Activated CD4-positive, alpha-beta memory T cell treated with anti-CD3 and anti-CD28 coated beads, Interleukin-2, amount 10 ng/mL, durations not matched to agents 7 days and 5 days (primary cell): ENCODE results near the gene MAP6. TPM values are rescaled to one million over a fixed set of nuclear protein-coding genes. Genes with fewer than 3 reads are reported as not detected.

Experiments
- CTCF ChIA-PET: fragments of 350-600 bp; sonication (Branson Sonifier 250); formaldehyde crosslinking; loops from one replicate; lab custom pipeline; 2021; ENCODE audit warnings: antibody characterized with exemption, inconsistent platforms; lab: Charles Lee
- POLR2A ChIA-PET: fragments of 350-600 bp; sonication (Branson Sonifier 250); formaldehyde crosslinking; loops from one replicate; lab custom pipeline; 2021; ENCODE audit warnings: antibody characterized with exemption; lab: Charles Lee
- DNase-seq: peaks from one replicate; pipeline ENCODE4 v3.0.0-alpha.2; 2020
- H3K27ac Mint-ChIP-seq: one replicate; pipeline ENCODE4 v1.8.0; 2021; ENCODE audit warnings: mild to moderate bottlenecking, mixed read lengths
- H3K27me3 Mint-ChIP-seq: one replicate; pipeline ENCODE4 v1.8.0; 2021; ENCODE audit warnings: mixed read lengths
- H3K36me3 Mint-ChIP-seq: one replicate; pipeline ENCODE4 v1.8.0; 2021; ENCODE audit warnings: low read depth, mixed read lengths
- H3K4me1 Mint-ChIP-seq: one replicate; pipeline ENCODE4 v1.8.0; 2021; ENCODE audit warnings: mixed read lengths
- H3K4me3 Mint-ChIP-seq: one replicate; pipeline ENCODE4 v1.8.0; 2021; ENCODE audit warnings: mild to moderate bottlenecking, mixed read lengths
- H3K9me3 Mint-ChIP-seq: one replicate; pipeline ENCODE4 v1.8.0; 2021; ENCODE audit warnings: mixed read lengths
- total RNA-seq, 2 experiments: library from RNA; stranded (reverse); gene quantifications; one replicate each; pipeline ENCODE4 v1.2.3, GENCODE V29; 2021

MAP6 gene
- total RNA-seq, 2 experiments from 2014 or later = 1.5 to 1.6 TPM

DNA sequence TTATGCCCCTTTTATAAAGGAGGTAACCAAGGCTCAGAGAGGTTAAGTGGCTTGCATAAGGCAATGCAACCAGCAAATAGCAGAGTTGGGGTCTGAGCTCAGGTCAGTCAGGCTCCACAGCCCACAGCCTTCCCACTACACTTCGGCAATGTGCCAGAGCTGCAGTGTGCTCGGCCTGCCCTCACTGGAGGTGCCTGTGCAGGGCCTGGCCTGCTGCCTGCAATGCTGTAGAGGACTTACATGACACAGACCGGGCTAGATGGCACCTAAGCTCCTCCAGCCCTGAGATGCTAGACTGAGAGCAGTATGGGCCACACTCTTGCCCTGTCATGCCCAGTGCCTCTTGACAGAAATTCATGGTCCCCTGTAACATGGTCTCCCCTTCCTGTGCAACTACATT lies 57.0 kb downstream of the MAP6 start:
- no peaks in the 10 kb centered on the region for H3K9me3 Mint-ChIP-seq
- ChIA-PET POLR2A (no interaction called here), CTCF (interaction anchor here (1.0 kb wide), 1 partner anchor 14 kb away, joined by 5 read pairs; no protein-coding TSS in a partner anchor)
- no peak for DNase-seq
- H3K27me3 Mint-ChIP-seq = peaks cover 10% of the 10 kb centered on the region
- H3K27ac Mint-ChIP-seq = no peak overlapping the region
- H3K4me3 Mint-ChIP-seq = no peak overlapping the region
- H3K4me1 Mint-ChIP-seq = no peaks in the 10 kb centered on the region
- no peaks in the 10 kb centered on the region for H3K36me3 Mint-ChIP-seq

DNA sequence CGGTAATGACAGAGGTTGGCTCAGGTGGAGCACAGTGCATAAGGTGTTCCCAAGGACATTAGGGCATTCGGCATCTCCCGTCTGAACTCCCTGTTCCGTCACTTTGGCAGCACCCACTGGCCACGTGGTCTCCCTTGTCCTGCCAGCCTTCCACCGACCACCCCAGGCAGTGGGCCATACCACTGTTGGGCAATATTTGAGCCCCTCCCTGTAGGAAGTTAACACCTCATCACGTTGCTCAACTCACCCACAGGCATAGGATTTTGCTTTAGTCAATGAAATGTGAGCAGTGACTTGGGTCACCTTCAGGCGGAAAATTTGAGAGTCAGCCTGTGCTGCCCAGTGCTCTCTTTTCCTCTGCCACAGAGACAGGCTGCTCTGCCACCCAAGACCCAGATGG lies 62.7 kb downstream of the MAP6 start:
- no peaks in the 10 kb centered on the region for H3K36me3 Mint-ChIP-seq
- ChIA-PET POLR2A (no interaction called here), CTCF (no interaction called here)
- no peaks in the 10 kb centered on the region for H3K9me3 Mint-ChIP-seq
- H3K4me1 Mint-ChIP-seq = peaks cover 2% of the 10 kb centered on the region
- no peak overlapping the region for H3K4me3 Mint-ChIP-seq
- H3K27ac Mint-ChIP-seq = no peak overlapping the region
- no peak for DNase-seq
- peaks cover 29% of the 10 kb centered on the region for H3K27me3 Mint-ChIP-seq

DNA sequence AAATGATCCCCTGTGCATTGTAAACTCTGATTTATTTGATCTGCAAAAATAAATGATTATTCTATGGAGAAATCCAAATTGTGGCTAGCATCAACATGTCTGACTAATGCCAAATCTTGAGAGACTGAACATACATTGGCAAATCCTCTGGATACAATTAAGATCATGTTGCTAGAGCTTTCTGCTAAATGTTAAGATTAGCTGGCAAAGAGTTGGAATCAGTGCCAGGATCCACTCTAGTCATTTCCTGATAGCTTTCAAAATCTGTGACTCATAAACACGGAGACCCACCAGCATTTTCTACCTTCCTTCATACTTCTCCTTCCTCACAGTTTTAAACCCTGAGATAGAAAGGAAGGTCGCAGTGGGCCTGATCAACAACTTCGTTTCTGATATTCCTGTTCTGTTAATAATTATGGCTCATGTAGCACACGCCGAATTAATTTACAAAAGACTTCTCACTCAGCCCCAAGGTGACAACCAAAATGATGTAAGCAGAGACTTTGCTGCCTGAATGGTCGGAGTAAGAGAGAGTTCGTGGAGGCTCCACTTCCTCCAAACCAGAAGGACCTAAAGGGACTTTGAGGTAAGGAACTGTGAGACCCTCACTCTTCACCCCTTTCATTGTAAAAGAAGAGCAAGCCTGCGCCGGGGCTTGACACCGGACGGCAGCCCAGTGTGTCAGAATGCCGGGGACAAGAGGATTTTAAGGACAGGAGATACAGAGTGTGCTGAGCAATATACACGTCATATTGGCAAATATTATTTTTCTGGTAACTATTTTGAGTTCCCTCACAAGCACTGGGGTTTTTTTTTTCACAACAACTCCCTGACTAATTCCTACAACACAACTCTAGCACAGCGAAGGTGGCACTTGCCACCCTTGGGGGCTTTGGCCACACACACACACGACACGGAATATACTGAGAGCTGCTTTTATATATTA lies 64.8 kb downstream of the MAP6 start:
- Mint-ChIP-seq H3K27me3 (peaks cover 28% of the 10 kb centered on the region), H3K4me1 (peaks cover 2% of the 10 kb centered on the region), H3K4me3 (no peak overlapping the region), H3K36me3 (no peaks in the 10 kb centered on the region), H3K27ac (no peak overlapping the region), H3K9me3 (no peaks in the 10 kb centered on the region)
- no peak for DNase-seq
- ChIA-PET POLR2A (no interaction called here), CTCF (no interaction called here)

DNA sequence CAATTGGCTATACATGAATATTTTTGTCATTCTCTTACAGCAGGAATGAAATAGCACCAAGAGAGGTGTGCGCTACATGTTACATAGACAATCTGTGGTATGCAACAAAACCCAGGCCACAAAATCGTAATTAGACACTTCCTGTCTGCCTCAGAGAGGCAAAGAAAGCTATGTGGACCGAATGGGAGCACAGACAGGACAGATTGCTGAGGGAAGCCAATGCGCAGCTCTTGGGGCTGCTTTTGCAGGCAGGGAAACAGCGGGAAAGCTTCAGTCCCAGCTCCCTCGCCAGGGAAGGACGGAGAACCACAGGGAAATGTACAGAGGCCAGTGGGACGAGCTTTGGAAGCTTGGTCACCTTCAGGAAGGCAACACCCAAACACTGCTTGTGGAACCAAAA lies 65.9 kb downstream of the MAP6 start:
- H3K27me3 Mint-ChIP-seq = peaks cover 32% of the 10 kb centered on the region
- DNase-seq = no peak
- ChIA-PET CTCF (no interaction called here), POLR2A (no interaction called here)
- H3K27ac Mint-ChIP-seq = no peak overlapping the region
- H3K36me3 Mint-ChIP-seq = no peaks in the 10 kb centered on the region
- H3K4me3 Mint-ChIP-seq = no peak overlapping the region
- H3K4me1 Mint-ChIP-seq = peaks cover 2% of the 10 kb centered on the region
- H3K9me3 Mint-ChIP-seq = no peaks in the 10 kb centered on the region

DNA sequence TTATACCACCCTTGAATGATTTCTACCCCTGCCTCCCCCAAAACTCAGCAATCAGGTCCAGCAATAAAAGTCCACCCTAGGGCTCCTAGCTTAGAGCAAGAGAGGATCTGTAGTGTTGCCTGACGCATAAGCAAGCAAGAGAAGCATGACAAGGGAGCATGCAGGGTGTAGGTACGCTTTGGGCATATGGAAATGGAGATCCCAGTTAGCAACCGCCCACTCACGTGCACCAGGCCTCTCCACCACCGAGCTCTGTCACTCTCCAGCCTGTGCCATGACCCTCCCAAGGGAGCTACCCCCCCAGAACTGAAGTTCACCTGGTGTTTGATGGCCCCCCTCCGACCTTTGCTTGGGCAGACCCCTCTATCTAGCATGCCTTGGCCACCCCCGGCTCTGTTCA lies 67.3 kb downstream of the MAP6 start:
- Mint-ChIP-seq H3K4me1 (peaks cover 2% of the 10 kb centered on the region), H3K4me3 (no peak overlapping the region), H3K9me3 (no peaks in the 10 kb centered on the region), H3K27ac (no peak overlapping the region), H3K36me3 (no peaks in the 10 kb centered on the region), H3K27me3 (peaks cover 29% of the 10 kb centered on the region)
- ChIA-PET CTCF (no interaction called here), POLR2A (no interaction called here)
- DNase-seq = no peak

DNA sequence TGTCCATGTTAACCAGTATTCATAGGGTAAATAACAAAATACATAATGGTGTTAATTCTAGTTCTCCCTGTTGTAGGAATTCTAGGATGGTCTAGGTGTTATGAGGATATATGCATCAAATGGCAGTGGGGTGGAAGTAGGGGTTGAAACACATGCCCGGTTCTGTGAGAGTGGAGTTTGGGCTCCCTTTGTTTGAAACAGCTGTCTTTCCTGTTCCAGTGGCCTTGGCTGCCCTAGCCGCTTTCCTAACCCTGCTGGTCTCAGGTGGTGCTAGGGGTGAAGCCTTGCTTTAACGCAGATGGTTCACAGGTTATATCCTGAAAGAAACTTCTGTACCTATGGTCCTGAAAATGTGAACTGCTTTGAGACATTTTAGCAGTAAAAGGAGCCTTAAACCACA lies 68.5 kb downstream of the MAP6 start:
- H3K9me3 Mint-ChIP-seq = no peaks in the 10 kb centered on the region
- H3K4me1 Mint-ChIP-seq = peaks cover 2% of the 10 kb centered on the region
- ChIA-PET CTCF (interaction anchor here (0.9 to 1.1 kb wide), 2 partner anchors 8 to 106 kb away, joined by 3 to 4 read pairs; no protein-coding TSS in a partner anchor), POLR2A (no interaction called here)
- no peak for DNase-seq
- H3K4me3 Mint-ChIP-seq = no peak overlapping the region
- H3K27me3 Mint-ChIP-seq = peaks cover 31% of the 10 kb centered on the region
- H3K27ac Mint-ChIP-seq = no peak overlapping the region
- no peaks in the 10 kb centered on the region for H3K36me3 Mint-ChIP-seq

DNA sequence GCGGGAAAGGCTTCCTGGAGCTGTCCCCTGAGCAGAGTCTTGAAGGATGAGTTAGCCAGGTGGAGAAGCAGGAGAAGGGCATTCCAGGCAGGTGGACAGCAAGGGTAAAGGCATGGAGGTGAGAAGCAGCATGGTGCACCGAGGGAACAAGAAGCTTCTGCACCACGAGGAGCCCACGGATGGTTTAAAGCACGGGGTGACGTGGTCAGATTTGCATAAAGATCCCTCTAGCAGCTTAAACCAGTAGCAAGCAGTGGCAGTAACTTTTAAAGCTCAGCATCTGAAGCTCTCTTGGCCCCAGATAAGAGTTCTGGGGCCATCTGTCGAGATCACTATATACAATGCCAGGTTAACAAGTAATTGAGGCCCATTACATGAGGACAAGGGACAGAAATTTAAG lies 69.9 kb downstream of the MAP6 start:
- Mint-ChIP-seq H3K4me3 (no peak overlapping the region), H3K27me3 (peaks cover 27% of the 10 kb centered on the region), H3K4me1 (peaks cover 2% of the 10 kb centered on the region), H3K27ac (no peak overlapping the region), H3K9me3 (no peaks in the 10 kb centered on the region), H3K36me3 (no peaks in the 10 kb centered on the region)
- ChIA-PET POLR2A (no interaction called here), CTCF (interaction anchor here (1.0 kb wide), 1 partner anchor 13 kb away, joined by 4 read pairs; no protein-coding TSS in a partner anchor)
- no peak for DNase-seq

DNA sequence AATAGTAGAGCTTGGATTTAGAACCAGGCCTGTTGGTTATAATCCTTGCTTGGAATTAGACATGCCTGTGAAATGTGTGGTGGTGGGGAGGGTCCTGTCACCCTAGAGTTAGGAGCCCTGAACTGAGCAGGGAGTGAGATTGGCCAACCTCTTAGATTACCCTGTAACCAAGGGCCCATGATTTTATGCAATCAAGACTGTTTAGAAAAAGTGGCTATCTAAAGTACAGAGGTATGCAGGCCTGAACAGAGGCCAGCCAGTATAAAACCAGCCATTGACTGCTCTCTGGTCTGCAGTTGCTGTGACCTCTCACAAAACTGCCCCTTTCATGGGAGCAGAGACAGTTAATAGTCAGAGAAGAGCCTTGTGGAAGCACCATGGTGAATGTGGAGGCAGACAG lies 70.6 kb downstream of the MAP6 start:
- Mint-ChIP-seq H3K27ac (no peak overlapping the region), H3K9me3 (no peaks in the 10 kb centered on the region), H3K27me3 (peaks cover 27% of the 10 kb centered on the region), H3K4me1 (peaks cover 3% of the 10 kb centered on the region), H3K4me3 (no peak overlapping the region), H3K36me3 (no peaks in the 10 kb centered on the region)
- DNase-seq = no peak
- CTCF ChIA-PET = interaction anchor here (0.9 to 1.5 kb wide), 5 partner anchors 9 to 99 kb away, joined by 3 to 5 read pairs (median 3); no protein-coding TSS in a partner anchor
- POLR2A ChIA-PET = no interaction called here

DNA sequence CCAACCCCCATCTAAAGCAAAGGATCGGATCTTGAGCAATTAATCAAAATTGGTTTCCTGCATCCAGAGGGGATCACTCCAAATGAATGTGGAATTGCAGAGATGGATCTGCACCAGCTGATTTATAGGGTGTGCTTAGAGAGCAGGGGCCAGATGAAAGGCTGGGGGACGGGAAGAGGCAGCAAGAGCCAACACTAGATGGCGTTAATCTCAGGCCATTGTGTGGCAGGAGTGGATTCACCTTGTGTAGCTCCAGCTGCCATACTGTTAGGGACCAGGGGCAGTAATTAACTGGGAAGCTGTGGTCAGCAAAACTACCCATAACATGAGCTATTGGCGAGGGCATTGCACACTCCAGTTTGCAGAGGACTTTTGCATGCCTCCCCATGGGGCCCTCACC lies 71.2 kb downstream of the MAP6 start:
- peaks cover 7% of the 10 kb centered on the region for H3K4me1 Mint-ChIP-seq
- no peaks in the 10 kb centered on the region for H3K9me3 Mint-ChIP-seq
- DNase-seq = no peak
- H3K36me3 Mint-ChIP-seq = no peaks in the 10 kb centered on the region
- ChIA-PET CTCF (interaction anchor here (0.8 to 1.5 kb wide), 6 partner anchors 10 to 100 kb away, joined by 3 to 5 read pairs (median 3); no protein-coding TSS in a partner anchor), POLR2A (no interaction called here)
- peaks cover 26% of the 10 kb centered on the region for H3K27me3 Mint-ChIP-seq
- no peak overlapping the region for H3K27ac Mint-ChIP-seq
- H3K4me3 Mint-ChIP-seq = no peak overlapping the region

DNA sequence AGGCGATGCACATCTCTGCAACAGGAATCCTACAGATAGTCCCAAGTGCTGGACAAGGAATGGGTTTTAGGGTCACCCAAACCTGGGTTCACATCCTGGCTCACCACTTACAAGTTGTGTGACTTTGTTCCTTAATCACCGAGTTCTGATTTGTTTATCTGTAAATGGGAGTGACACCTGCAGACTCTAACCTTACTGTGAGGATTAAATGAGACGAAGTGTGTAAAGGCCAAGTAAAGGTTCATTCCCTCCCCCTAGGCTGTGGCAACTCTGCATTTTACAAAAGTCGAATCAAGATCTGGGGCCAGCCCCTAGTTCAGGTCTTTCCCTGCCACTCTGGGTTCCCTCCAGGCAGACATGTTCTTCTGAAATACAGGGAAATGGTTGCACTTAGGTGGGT lies 71.9 kb downstream of the MAP6 start:
- no peak overlapping the region for H3K4me3 Mint-ChIP-seq
- no peaks in the 10 kb centered on the region for H3K9me3 Mint-ChIP-seq
- no peak for DNase-seq
- CTCF ChIA-PET = interaction anchor here (0.8 to 1.5 kb wide), 3 partner anchors 15 to 109 kb away, joined by 3 to 5 read pairs (median 3); no protein-coding TSS in a partner anchor
- POLR2A ChIA-PET = no interaction called here
- H3K27ac Mint-ChIP-seq = no peak overlapping the region
- no peaks in the 10 kb centered on the region for H3K36me3 Mint-ChIP-seq
- peaks cover 24% of the 10 kb centered on the region for H3K27me3 Mint-ChIP-seq
- peaks cover 14% of the 10 kb centered on the region for H3K4me1 Mint-ChIP-seq

DNA sequence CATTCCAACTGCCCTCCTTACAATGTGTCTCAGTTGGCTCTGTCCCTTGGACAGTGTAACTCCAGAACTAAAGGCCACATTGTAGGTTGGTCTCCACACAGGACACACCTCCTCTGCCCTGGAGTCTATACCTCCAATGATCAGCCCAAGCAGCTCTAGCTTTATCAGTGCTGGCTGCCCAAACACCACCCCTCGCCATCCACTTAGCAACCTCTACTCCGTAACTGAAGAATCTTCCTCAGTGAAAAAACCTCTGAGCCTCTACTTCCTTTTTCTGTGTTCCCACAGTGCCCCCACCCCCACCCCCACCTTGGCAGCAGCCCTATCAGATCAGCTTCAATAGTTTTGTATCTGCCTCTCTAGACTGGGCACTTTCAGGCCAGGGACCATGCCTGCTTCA lies 73.4 kb downstream of the MAP6 start:
- no peak overlapping the region for H3K4me3 Mint-ChIP-seq
- H3K27me3 Mint-ChIP-seq = peaks cover 19% of the 10 kb centered on the region
- H3K36me3 Mint-ChIP-seq = no peaks in the 10 kb centered on the region
- H3K27ac Mint-ChIP-seq = no peak overlapping the region
- CTCF ChIA-PET = interaction anchor here (0.8 to 1.1 kb wide), 3 partner anchors 11 to 110 kb away, joined by 3 to 4 read pairs (median 3); no protein-coding TSS in a partner anchor
- POLR2A ChIA-PET = no interaction called here
- H3K4me1 Mint-ChIP-seq = peaks cover 15% of the 10 kb centered on the region
- DNase-seq = no peak
- H3K9me3 Mint-ChIP-seq = no peaks in the 10 kb centered on the region

DNA sequence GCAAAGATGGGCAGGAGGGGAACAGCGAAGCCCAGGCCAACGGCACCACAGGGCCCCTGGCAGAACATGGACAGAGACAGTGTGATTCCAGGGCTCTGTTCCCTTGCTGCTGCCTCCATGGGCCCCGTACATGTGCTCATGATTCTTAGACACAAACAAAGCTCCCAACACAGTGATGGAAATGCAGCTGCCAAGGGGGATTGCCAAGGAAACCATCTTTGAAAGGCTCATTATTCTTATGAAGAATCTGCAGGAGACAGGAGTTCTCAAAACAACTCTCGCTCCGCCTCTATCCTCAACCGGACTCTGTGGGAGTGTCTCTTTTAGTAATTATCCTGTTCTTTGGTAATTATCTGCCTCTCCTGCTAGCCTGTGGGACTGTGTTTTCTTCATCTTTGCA lies 74.6 kb downstream of the MAP6 start:
- CTCF ChIA-PET = interaction anchor here (1.1 kb wide), 1 partner anchor 13 kb away, joined by 3 read pairs; no protein-coding TSS in a partner anchor
- Mint-ChIP-seq H3K9me3 (no peaks in the 10 kb centered on the region), H3K4me3 (no peak overlapping the region), H3K27me3 (peaks cover 18% of the 10 kb centered on the region), H3K27ac (no peak overlapping the region), H3K36me3 (no peaks in the 10 kb centered on the region), H3K4me1 (peaks cover 15% of the 10 kb centered on the region)
- POLR2A ChIA-PET = no interaction called here
- DNase-seq = no peak

DNA sequence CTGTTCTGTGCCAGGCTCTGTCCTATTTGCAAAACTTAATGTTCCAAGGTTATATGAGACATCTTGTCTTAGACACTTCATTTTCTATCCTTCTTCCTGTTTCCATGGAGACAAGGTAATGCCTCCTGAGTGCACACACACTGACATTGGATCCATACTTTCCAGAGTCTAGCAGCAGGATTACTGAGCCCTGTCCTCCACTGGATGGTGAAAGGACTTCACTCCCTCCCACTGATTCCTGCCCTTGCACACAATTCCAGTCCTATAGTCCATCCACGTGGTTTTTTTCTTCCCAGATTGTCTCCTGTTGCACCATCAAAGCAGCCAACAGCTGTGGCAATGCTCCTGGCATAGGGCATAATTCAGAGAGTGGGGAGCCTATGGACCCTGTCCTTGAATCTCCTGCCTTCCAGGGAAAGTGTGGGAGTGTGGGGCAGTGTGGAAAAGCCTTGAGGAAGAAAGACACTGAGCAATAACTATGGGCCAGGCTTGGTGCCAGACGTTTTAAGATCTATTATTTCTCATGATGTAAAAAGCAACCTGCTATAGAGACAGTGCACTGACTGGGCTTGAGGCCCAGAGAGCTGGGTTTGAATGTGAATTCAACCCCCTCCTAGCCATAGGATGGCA lies 75.4 kb downstream of the MAP6 start:
- Mint-ChIP-seq H3K27ac (no peak overlapping the region), H3K4me3 (no peak overlapping the region), H3K27me3 (peaks cover 14% of the 10 kb centered on the region), H3K9me3 (no peaks in the 10 kb centered on the region), H3K4me1 (peaks cover 15% of the 10 kb centered on the region), H3K36me3 (no peaks in the 10 kb centered on the region)
- DNase-seq = no peak
- ChIA-PET POLR2A (interaction anchor here (2.5 kb wide), 1 partner anchor 10 kb away, joined by 7 read pairs; no protein-coding TSS in a partner anchor), CTCF (interaction anchor here (0.7 to 1.1 kb wide), 3 partner anchors 14 to 62 kb away, joined by 3 read pairs; no protein-coding TSS in a partner anchor)
